ENCODE data around the gene SEMA6C. TPM values are rescaled to one million over a fixed set of nuclear protein-coding genes. Genes with fewer than 3 reads are reported as not detected.

SEMA6C gene, protein sequence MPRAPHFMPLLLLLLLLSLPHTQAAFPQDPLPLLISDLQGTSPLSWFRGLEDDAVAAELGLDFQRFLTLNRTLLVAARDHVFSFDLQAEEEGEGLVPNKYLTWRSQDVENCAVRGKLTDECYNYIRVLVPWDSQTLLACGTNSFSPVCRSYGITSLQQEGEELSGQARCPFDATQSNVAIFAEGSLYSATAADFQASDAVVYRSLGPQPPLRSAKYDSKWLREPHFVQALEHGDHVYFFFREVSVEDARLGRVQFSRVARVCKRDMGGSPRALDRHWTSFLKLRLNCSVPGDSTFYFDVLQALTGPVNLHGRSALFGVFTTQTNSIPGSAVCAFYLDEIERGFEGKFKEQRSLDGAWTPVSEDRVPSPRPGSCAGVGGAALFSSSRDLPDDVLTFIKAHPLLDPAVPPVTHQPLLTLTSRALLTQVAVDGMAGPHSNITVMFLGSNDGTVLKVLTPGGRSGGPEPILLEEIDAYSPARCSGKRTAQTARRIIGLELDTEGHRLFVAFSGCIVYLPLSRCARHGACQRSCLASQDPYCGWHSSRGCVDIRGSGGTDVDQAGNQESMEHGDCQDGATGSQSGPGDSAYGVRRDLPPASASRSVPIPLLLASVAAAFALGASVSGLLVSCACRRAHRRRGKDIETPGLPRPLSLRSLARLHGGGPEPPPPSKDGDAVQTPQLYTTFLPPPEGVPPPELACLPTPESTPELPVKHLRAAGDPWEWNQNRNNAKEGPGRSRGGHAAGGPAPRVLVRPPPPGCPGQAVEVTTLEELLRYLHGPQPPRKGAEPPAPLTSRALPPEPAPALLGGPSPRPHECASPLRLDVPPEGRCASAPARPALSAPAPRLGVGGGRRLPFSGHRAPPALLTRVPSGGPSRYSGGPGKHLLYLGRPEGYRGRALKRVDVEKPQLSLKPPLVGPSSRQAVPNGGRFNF
- 15.7 and 17.5 TPM in 2 replicates for total RNA-seq (2021; fragmentation: NEBNext Ultra II Directional; extraction: Animal tissue kit (Norgen Biotek cat#: 25700))
- 12.2 and 22.7 TPM in 2 replicates for polyA plus RNA-seq (2011; rRNA removed)
- 15.0 TPM for polyA plus RNA-seq (2011; cell fraction: cytosol; rRNA removed)
- polyA plus RNA-seq (2011; cell fraction: nucleus; rRNA removed) = 50.4 TPM
- polyA plus RNA-seq (2012, experiment 1 of 2) = 13.6 to 18.5 TPM (median 15.0 TPM) in 4 replicates
- 30.6 TPM for polyA plus RNA-seq (2012, experiment 2 of 2)
- polyA plus RNA-seq (2013, experiment 1 of 2) = 18.2 TPM
- polyA plus RNA-seq (2013, experiment 2 of 2) = 17.2 TPM
- polyA minus RNA-seq (2011; rRNA and poly(A)+ RNA removed) = 10.1 and 14.8 TPM in 2 replicates
- polyA minus RNA-seq (2011; cell fraction: cytosol; rRNA and poly(A)+ RNA removed) = 7.6 TPM
- 24.1 TPM for polyA minus RNA-seq (2011; cell fraction: nucleus; rRNA and poly(A)+ RNA removed)
- long read RNA-seq, experiment 1, partial matches to known transcripts = 0 of 3 reads
- long read RNA-seq, experiment 1, other reads (novel, unspliced or antisense) = 3 of 3 reads
- long read RNA-seq, experiment 2 = 0 reads

DNA sequence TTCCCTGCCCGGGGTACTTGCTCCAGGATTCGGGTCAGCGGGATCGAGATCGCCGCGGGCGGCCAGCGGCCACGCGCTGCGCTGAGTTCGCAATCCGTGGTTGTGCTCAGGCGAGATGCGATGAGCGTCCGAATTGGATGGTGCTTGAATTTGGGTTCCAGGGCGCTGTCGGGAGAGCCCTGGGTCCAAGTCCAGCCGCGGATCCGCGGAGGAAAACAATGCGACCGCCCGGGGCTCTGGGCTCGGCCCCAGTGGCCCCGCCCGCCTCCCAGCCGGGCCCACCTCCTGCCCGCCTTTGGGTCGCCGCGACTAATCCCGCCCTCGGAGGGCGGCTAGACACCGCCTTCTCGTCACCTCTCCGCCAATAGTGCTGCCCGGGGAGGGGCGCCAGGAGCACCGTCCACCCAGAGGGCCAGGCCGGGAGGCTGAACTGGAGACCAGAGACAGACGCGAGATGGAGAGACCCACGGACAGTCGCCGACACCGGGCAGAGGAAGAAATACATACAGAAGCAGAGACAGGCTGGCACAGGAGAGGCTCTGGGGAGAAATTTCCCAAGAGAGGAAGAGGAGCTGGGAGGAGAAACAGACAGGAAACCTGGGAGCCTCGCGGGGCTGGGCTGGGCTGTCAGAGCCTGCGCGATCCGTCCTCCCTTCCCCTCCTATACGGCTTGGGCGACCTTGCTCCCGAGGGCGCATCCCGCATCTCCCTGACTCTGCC lies at the start of gene SEMA6C:
Gene SEMA6C, minus strand, starts transcription at position 220 of the 720 bp plus-strand sequence. CDS start 4,010 bp downstream, outside the sequence.
- no peaks in the 10 kb centered on the region for H3K36me3 ChIP-seq (ENCODE audit: control insufficient read depth in 2 of 4, insufficient read depth in 4 of 4, low read length in 3 of 4)
- no peak within 1 kb of the TSS for H3K23ac ChIP-seq (ENCODE audit: insufficient read length)
- H3K4ac ChIP-seq (replicated peaks; ENCODE audit: insufficient read length, low read depth, low read length) = peak within 1 kb of the TSS; percentile 72
- H2AK5ac ChIP-seq (ENCODE audit: low read depth, low read length) = no peak within 1 kb of the TSS
- H3K4me2 ChIP-seq (ENCODE audit: insufficient read depth in 1 of 2, low read depth in 2 of 2, low read length in 2 of 2) = peak within 1 kb of the TSS; percentile 98 to 100
- peak within 1 kb of the TSS; percentile 81 to 88 (median 85) for H3K4me3 ChIP-seq (ENCODE audit: extremely low read depth in 1 of 4, insufficient read depth in 2 of 4, low read depth in 3 of 4, low read length in 4 of 4)
- no peak for FAIRE-seq
- H3K23me2 ChIP-seq (ENCODE audit: low read depth, low read length) = peaks cover 16% of the 10 kb centered on the region
- ChIA-PET POLR2A (ENCODE audit: partially characterized antibody) (interaction anchor here (1.0 to 10.7 kb wide), 4 partner anchors 10 to 98 kb away, joined by 3 to 124 read pairs (median 4); partner anchors contain the start of gene TNFAIP8L2), CTCF (ENCODE audit: partially characterized antibody) (interaction anchor here (0.7 to 1.6 kb wide), 7 partner anchors 9 to 119 kb away, joined by 3 to 5 read pairs (median 3); partner anchors contain the start of genes GABPB2 and TNFAIP8L2)
- H3K18ac ChIP-seq (ENCODE audit: extremely low read depth, low read length) = peak within 1 kb of the TSS; percentile 85
- no peak within 1 kb of the TSS for H4K5ac ChIP-seq (ENCODE audit: insufficient read length, low read depth, low read length)
- peak within 1 kb of the TSS; percentile 46 to 63 (median 56) for H3K9ac ChIP-seq (replicated peaks in 1 of 4; ENCODE audit: extremely low read depth in 1 of 4, low read depth in 3 of 4, low read length in 3 of 4)
- 0 out of 2 replicates have a peak within 1 kb of the TSS, but pooled peaks have one; percentile 49 for H2BK15ac ChIP-seq (ENCODE audit: low read length)
- H3K14ac ChIP-seq (ENCODE audit: insufficient read length) = no peak within 1 kb of the TSS
- H2BK120ac ChIP-seq (replicated peaks; ENCODE audit: low read depth, low read length) = no peak within 1 kb of the TSS
- H2BK5ac ChIP-seq (ENCODE audit: low read depth, low read length) = no peak within 1 kb of the TSS
- peak within 1 kb of the TSS; percentile 66 for H4K91ac ChIP-seq (replicated peaks; ENCODE audit: insufficient read length, low read length)
- H3K9me3 ChIP-seq (ENCODE audit: insufficient read depth in 2 of 2, low read depth in 1 of 2, low read length in 1 of 2) = no peaks in the 10 kb centered on the region
- H3K27me3 ChIP-seq (replicated peaks in 1 of 4; ENCODE audit: control insufficient read depth in 3 of 4, extremely low read depth in 1 of 4, insufficient read depth in 3 of 4, low read length in 3 of 4) = peaks cover 0 to 17% (median 8%) of the 10 kb centered on the region in 4 experiments; a peak in 5 of 7 replicates
- no peak within 1 kb of the TSS; the same call in 1 of the 2 replicates for H2BK12ac ChIP-seq (ENCODE audit: low read depth, low read length)
- no peak within 1 kb of the TSS for H2BK20ac ChIP-seq (ENCODE audit: low read length)
- no peak within 1 kb of the TSS for H3K27ac ChIP-seq (ENCODE audit: low read depth, low read length)
- 2% methylated on average over 47 of the region's 61 CpGs; no CpG with 5 or more reads in 1 of the 2 experiments for WGBS, 2 experiments (ENCODE audit: extremely low coverage in 1 of 2, insufficient coverage in 1 of 2, insufficient read length in 1 of 2, insufficient replicate concordance in 2 of 2, low coverage in 1 of 2, low lambda C conversion rate in 2 of 2, missing lambda C conversion rate in 1 of 2)
- peaks cover 5% of the 10 kb centered on the region; the same call in 1 of the 2 replicates for H3K79me1 ChIP-seq (ENCODE audit: low read depth, low read length)
- peak within 1 kb of the TSS; percentile 36; the same call in 1 of the 2 replicates for H4K8ac ChIP-seq (ENCODE audit: extremely low read depth, insufficient read depth, low read length)
- peak in 1 of 2 experiments; percentile 90 for DNase-seq (ENCODE audit: low read depth in 1 of 2, low spot score in 2 of 2)
- H3K56ac ChIP-seq (replicated peaks; ENCODE audit: insufficient read length, low read depth, low read length) = no peak within 1 kb of the TSS
- peaks cover 15 to 31% (median 21%) of the 10 kb centered on the region in 4 experiments for H3K4me1 ChIP-seq (replicated peaks in 1 of 4; ENCODE audit: control insufficient read depth in 3 of 4, insufficient read depth in 4 of 4, low read length in 3 of 4)
- no peaks in the 10 kb centered on the region for H4K20me1 ChIP-seq (replicated peaks in 1 of 2; ENCODE audit: control insufficient read depth in 1 of 2, insufficient read depth in 2 of 2, low read length in 2 of 2)
- H2AFZ ChIP-seq (ENCODE audit: low read length) = peak within 1 kb of the TSS; percentile 91
- no peaks in the 10 kb centered on the region for H3K79me2 ChIP-seq (ENCODE audit: control insufficient read depth in 1 of 2, insufficient read depth in 2 of 2, low read length in 2 of 2)
- TF ChIP-seq, protein P1, sequence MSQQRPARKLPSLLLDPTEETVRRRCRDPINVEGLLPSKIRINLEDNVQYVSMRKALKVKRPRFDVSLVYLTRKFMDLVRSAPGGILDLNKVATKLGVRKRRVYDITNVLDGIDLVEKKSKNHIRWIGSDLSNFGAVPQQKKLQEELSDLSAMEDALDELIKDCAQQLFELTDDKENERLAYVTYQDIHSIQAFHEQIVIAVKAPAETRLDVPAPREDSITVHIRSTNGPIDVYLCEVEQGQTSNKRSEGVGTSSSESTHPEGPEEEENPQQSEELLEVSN (IDR thresholded peaks at IDR 0.05) = peak; percentile 27
- no peak; the same call in 1 of the 2 replicates for TF ChIP-seq POLR2AphosphoS5 (IDR thresholded peaks at IDR 0.05; ENCODE audit: low read depth, low read length)
- no peak for TF ChIP-seq SRF (IDR thresholded peaks at IDR 0.05; ENCODE audit: low read depth, low read length)
- peak; percentile 64 for TF ChIP-seq TAF1 (IDR thresholded peaks at IDR 0.05; ENCODE audit: low read depth, low read length)
